NCI-H1436 (cell line): ENCODE data around the gene OR6N2.

Experiments used
- DNase-seq: peaks from one replicate; lab custom pipeline; 2025; lab: John Stamatoyannopoulos, UW

Gene OR6N2

GRCh38 chr1:158781104-158781503 is at the start of gene OR6N2:
Gene OR6N2, minus strand, starts transcription at chr1:158781204. Its CDS starts 3,569 bp downstream, at chr1:158777635.
- DNase-seq = no peak

- no peak for DNase-seq
Measured at GRCh38 chr1:158830074-158830677, 49.2 kb upstream of the OR6N2 start.

- DNase-seq = no peak
Measured at GRCh38 chr1:158821723-158822122, 40.7 kb upstream of the OR6N2 start.

- DNase-seq = no peak
Measured at GRCh38 chr1:158819461-158820443, 38.7 kb upstream of the OR6N2 start.

- no peak for DNase-seq
Measured at GRCh38 chr1:158818975-158819431, 38.0 kb upstream of the OR6N2 start.

GRCh38 chr1:158818560-158818959 is 37.6 kb upstream of the OR6N2 start:
- DNase-seq = no peak

GRCh38 chr1:158814970-158815369 is 34.0 kb upstream of the OR6N2 start:
- no peak for DNase-seq

- DNase-seq = no peak
Measured at GRCh38 chr1:158813164-158813563, 32.2 kb upstream of the OR6N2 start.

GRCh38 chr1:158812336-158812735 is 31.3 kb upstream of the OR6N2 start:
- DNase-seq = no peak

GRCh38 chr1:158810311-158810710 is 29.3 kb upstream of the OR6N2 start:
- no peak for DNase-seq

- DNase-seq = no peak
Measured at GRCh38 chr1:158809862-158810261, 28.9 kb upstream of the OR6N2 start.

GRCh38 chr1:158809256-158809655 is 28.3 kb upstream of the OR6N2 start:
- no peak for DNase-seq

- no peak for DNase-seq
Measured at GRCh38 chr1:158806916-158807536, 26.0 kb upstream of the OR6N2 start.

GRCh38 chr1:158803678-158804077 is 22.7 kb upstream of the OR6N2 start:
- DNase-seq = no peak

GRCh38 chr1:158801396-158801795 is 20.4 kb upstream of the OR6N2 start:
- DNase-seq = no peak

- no peak for DNase-seq
Measured at GRCh38 chr1:158800526-158800925, 19.5 kb upstream of the OR6N2 start.

GRCh38 chr1:158799689-158800088 is 18.7 kb upstream of the OR6N2 start:
- no peak for DNase-seq

GRCh38 chr1:158798531-158798930 is 17.5 kb upstream of the OR6N2 start:
- no peak for DNase-seq

- no peak for DNase-seq
Measured at GRCh38 chr1:158794247-158794646, 13.2 kb upstream of the OR6N2 start.

- DNase-seq = no peak
Measured at GRCh38 chr1:158793604-158794003, 12.6 kb upstream of the OR6N2 start.

- no peak for DNase-seq
Measured at GRCh38 chr1:158771950-158772866, 8.8 kb downstream of the OR6N2 start, which contains the start of gene OR6N1. Gene OR6N1, minus strand, starts transcription at chr1:158772195. Its CDS starts 5,513 bp downstream, at chr1:158766682.
